Thyroid gland (tissue), 4 donors: ENCODE measurements around the gene PAPPA2. TPM values are rescaled to one million over a fixed set of nuclear protein-coding genes. Genes with fewer than 3 reads are reported as not detected.

Experiments
- DNase-seq, 2 donors: peaks; one replicate each; pipeline ENCODE4 v3.0.0-alpha.2; 2019
- H3K27ac ChIP-seq, 3 donors: fragments of 200-600 bp; sonication (generic); 1 replicate in 2 of 3; 2 replicates in 1 of 3; pipeline ENCODE4 v1.5.1; 2016 to 2019; ENCODE audit warnings: mild to moderate bottlenecking in 1 of 3, moderate library complexity in 1 of 3
- H3K27me3 ChIP-seq: fragments of 200-600 bp; sonication (generic); one replicate; pipeline ENCODE4 v1.5.1; 2019
- H3K36me3 ChIP-seq, 2 donors: fragments of 200-600 bp; sonication (generic); one replicate each; pipeline ENCODE4 v1.5.1; 2016 to 2019
- H3K4me1 ChIP-seq, 2 donors: fragments of 200-600 bp; sonication (generic); one replicate each; pipeline ENCODE4 v1.5.1; 2017 to 2019
- H3K4me3 ChIP-seq, 3 donors: fragments of 200-600 bp; sonication (generic); replicated peaks in 1 of 3; 1 replicate in 2 of 3; 2 replicates in 1 of 3; pipeline ENCODE4 v1.5.1; 2016; ENCODE audit warnings: mild to moderate bottlenecking in 1 of 3
- H3K9me3 ChIP-seq: fragments of 200-600 bp; sonication (generic); one replicate; pipeline ENCODE4 v1.5.1; 2017
- POLR2A ChIP-seq, 2 donors: fragments of 450-650 bp; IDR thresholded peaks; one replicate each; pipeline ENCODE4 v1.6.1; 2017; ENCODE audit warnings: antibody characterized with exemption in 2 of 2, mild to moderate bottlenecking in 2 of 2, moderate library complexity in 1 of 2
- WGBS, 2 donors: methylation state at CpG; one replicate each; pipeline ENCODE4 v1.1.5; 2017; 5-methylcytosine and 5-hydroxymethylcytosine counted together
- intact Hi-C: fragments of 100-400 bp; cut with DNase I; formaldehyde crosslinking; loops from one replicate; pipeline ENCODE4 v1.15.1; 2023
- total RNA-seq, 4 donors: library from RNA; depleted of rRNA; stranded (reverse); fragments of >200 nt; gene quantifications; one replicate each; pipeline ENCODE4 v1.2.3, GENCODE V29; 2016
- TF ChIP-seq, protein P1 (sequence below), 6 experiments: fragments of 200-600 bp in 3 of 6; fragments of 450-650 bp in 3 of 6; sonication (generic) in 3 of 6; IDR thresholded peaks; one replicate each; pipeline ENCODE4 v1.5.1; 2016 to 2019; ENCODE audit warnings: antibody characterized with exemption in 6 of 6, mild to moderate bottlenecking in 2 of 6, inconsistent platforms in 1 of 6, moderate library complexity in 1 of 6

Gene PAPPA2
- total RNA-seq, 4 donors from 2014 or later = 1.1 to 2.7 (median 1.6) TPM

DNA sequence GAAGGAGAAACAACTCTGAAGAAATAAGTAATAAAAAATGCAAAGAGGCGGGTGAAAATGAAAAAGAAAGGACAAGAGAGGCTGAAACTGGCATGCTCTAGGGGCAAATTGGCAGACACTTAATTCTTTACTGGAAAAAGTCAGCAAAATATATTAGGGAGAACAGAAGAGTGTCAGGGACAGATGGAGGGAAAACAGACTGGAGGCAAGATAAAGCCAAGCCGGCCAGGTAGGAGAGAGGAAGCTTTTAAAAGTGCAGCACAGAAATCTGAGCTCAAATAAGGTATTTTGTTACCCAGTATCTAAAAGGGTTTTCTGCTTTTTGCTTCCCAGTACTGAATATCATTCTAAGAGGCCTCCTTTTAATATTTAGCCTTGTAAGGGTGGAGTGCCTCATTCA, 339.3 kb downstream of the PAPPA2 start:
- no peaks in the 10 kb centered on the region for H3K9me3 ChIP-seq
- H3K4me1 ChIP-seq = no peaks in the 10 kb centered on the region
- DNase-seq = no peak
- intact Hi-C loops = no loop called here
- no peaks in the 10 kb centered on the region for H3K36me3 ChIP-seq
- no peak overlapping the region for H3K27ac ChIP-seq
- no peak for TF ChIP-seq POLR2A (IDR thresholded peaks at IDR 0.05)
- TF ChIP-seq, protein P1, sequence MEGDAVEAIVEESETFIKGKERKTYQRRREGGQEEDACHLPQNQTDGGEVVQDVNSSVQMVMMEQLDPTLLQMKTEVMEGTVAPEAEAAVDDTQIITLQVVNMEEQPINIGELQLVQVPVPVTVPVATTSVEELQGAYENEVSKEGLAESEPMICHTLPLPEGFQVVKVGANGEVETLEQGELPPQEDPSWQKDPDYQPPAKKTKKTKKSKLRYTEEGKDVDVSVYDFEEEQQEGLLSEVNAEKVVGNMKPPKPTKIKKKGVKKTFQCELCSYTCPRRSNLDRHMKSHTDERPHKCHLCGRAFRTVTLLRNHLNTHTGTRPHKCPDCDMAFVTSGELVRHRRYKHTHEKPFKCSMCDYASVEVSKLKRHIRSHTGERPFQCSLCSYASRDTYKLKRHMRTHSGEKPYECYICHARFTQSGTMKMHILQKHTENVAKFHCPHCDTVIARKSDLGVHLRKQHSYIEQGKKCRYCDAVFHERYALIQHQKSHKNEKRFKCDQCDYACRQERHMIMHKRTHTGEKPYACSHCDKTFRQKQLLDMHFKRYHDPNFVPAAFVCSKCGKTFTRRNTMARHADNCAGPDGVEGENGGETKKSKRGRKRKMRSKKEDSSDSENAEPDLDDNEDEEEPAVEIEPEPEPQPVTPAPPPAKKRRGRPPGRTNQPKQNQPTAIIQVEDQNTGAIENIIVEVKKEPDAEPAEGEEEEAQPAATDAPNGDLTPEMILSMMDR (IDR thresholded peaks at IDR 0.05) = no peak
- 77 to 81% methylated on average over 2 of the region's 2 CpGs for WGBS, 2 donors
- H3K4me3 ChIP-seq = no peak overlapping the region
- no peaks in the 10 kb centered on the region for H3K27me3 ChIP-seq

- H3K36me3 ChIP-seq = no peaks in the 10 kb centered on the region
- H3K27me3 ChIP-seq = no peaks in the 10 kb centered on the region
- no peak overlapping the region for H3K4me3 ChIP-seq
- no peaks in the 10 kb centered on the region for H3K9me3 ChIP-seq
- WGBS, 2 donors = 51 to 62% methylated on average over 5 of the region's 5 CpGs
- no peak overlapping the region for H3K27ac ChIP-seq
- DNase-seq = no peak
- intact Hi-C loops = no loop called here
- TF ChIP-seq, protein P1 (IDR thresholded peaks at IDR 0.05) = no peak
- no peak for TF ChIP-seq POLR2A (IDR thresholded peaks at IDR 0.05)
- H3K4me1 ChIP-seq = no peaks in the 10 kb centered on the region
Observed at GRCh38 chr1:176803042-176803441, 340.1 kb downstream of the PAPPA2 start.

- TF ChIP-seq POLR2A (IDR thresholded peaks at IDR 0.05) = no peak
- TF ChIP-seq, protein P1 (IDR thresholded peaks at IDR 0.05) = no peak
- DNase-seq = no peak
- Histone ChIP-seq H3K4me3 (no peak overlapping the region), H3K4me1 (no peaks in the 10 kb centered on the region), H3K36me3 (no peaks in the 10 kb centered on the region), H3K27ac (no peak overlapping the region), H3K27me3 (no peaks in the 10 kb centered on the region), H3K9me3 (no peaks in the 10 kb centered on the region)
- intact Hi-C loops = no loop called here
Observed at GRCh38 chr1:176803596-176803995, 340.6 kb downstream of the PAPPA2 start.

- 84 to 93% methylated on average over 2 of the region's 2 CpGs for WGBS, 2 donors
- Histone ChIP-seq H3K4me1 (no peaks in the 10 kb centered on the region), H3K4me3 (no peak overlapping the region), H3K27me3 (no peaks in the 10 kb centered on the region), H3K9me3 (no peaks in the 10 kb centered on the region), H3K27ac (no peak overlapping the region), H3K36me3 (no peaks in the 10 kb centered on the region)
- no peak for TF ChIP-seq POLR2A (IDR thresholded peaks at IDR 0.05)
- TF ChIP-seq, protein P1 (IDR thresholded peaks at IDR 0.05) = no peak
- DNase-seq = no peak
- intact Hi-C loops = no loop called here
Observed at GRCh38 chr1:176809292-176809691, 346.3 kb downstream of the PAPPA2 start.

- TF ChIP-seq, protein P1 (IDR thresholded peaks at IDR 0.05) = no peak
- TF ChIP-seq POLR2A (IDR thresholded peaks at IDR 0.05) = no peak
- no peak overlapping the region for H3K27ac ChIP-seq
- no peaks in the 10 kb centered on the region for H3K4me1 ChIP-seq
- H3K36me3 ChIP-seq = no peaks in the 10 kb centered on the region
- H3K9me3 ChIP-seq = no peaks in the 10 kb centered on the region
- WGBS, 2 donors = 47 to 52% methylated on average over 4 of the region's 4 CpGs
- no peak for DNase-seq
- no peak overlapping the region for H3K4me3 ChIP-seq
- no peaks in the 10 kb centered on the region for H3K27me3 ChIP-seq
- intact Hi-C loops = no loop called here
Observed at GRCh38 chr1:176811511-176812288, 348.7 kb downstream of the PAPPA2 start.
